GM12878 (cell line): ENCODE data around the gene SPTA1. TPM values are rescaled to one million over a fixed set of nuclear protein-coding genes. Genes with fewer than 3 reads are reported as not detected.

ENCODE experiments used
- ATAC-seq: fragments of 200-7000 bp; cut with Tn5 transposase; 3 replicates; pipeline ENCODE4 v1.9.1; 2020; ENCODE audit warnings: mild to moderate bottlenecking, moderate library complexity
- BruUV-seq: library from RNA; stranded (reverse); fragments of 400-500 nt; replicated peaks from 2 replicates; lab custom pipeline; 2021; lab: Mats Ljungman, UMichigan
- CTCF ChIA-PET: fragments of 300-600 bp; sonication (Branson Sonifier 250); formaldehyde crosslinking; extraction: SDS; loops from one replicate; lab custom pipeline; 2021; ENCODE audit warnings: inconsistent platforms; lab: Yijun Ruan, JAX
- POLR2A ChIA-PET: fragments of 350-600 bp; formaldehyde crosslinking; extraction: SDS; loops from one replicate; lab custom pipeline; 2021; ENCODE audit warnings: inconsistent platforms; lab: Charles Lee
- RAD21 ChIA-PET: fragments of 300-600 bp; sonication (Branson Sonifier 250); formaldehyde crosslinking; loops from one replicate; lab custom pipeline; 2023; ENCODE audit warnings: antibody characterized with exemption; ENCODE audit not compliant: unreplicated experiment; lab: Charles Lee
- SMC1A ChIA-PET: fragments of 300-600 bp; sonication (Branson Sonifier 250); formaldehyde crosslinking; loops from one replicate; lab custom pipeline; 2023; ENCODE audit not compliant: unreplicated experiment, uncharacterized antibody; lab: Charles Lee
- DNase-seq: peaks from one replicate; pipeline ENCODE4 v3.0.0-alpha.2; 2011; ENCODE audit warnings: low read depth, low spot score
- FAIRE-seq: peaks from 3 replicates; lab custom pipeline; 2011; peaks lifted over from hg19 to GRCh38; lab: Jason Lieb, UNC
- H2AFZ ChIP-seq: 2 replicates; pipeline ENCODE4 v1.6.0; 2011; ENCODE audit warnings: low read depth, low read length, control low read depth; ENCODE audit not compliant: control insufficient read depth
- H3K27ac ChIP-seq: 2 replicates; pipeline ENCODE4 v1.5.1; 2011; ENCODE audit warnings: control low read depth; ENCODE audit not compliant: control insufficient read depth, insufficient read depth
- H3K27me3 ChIP-seq, 2 experiments: replicated peaks in 1 of 2; 2 replicates each; pipeline versions ENCODE4 v1.6.0 to v1.6.1; 2011; ENCODE audit warnings: low read length in 1 of 2; ENCODE audit not compliant: control insufficient read depth in 2 of 2, insufficient read depth in 2 of 2
- H3K36me3 ChIP-seq, 2 experiments: 2 replicates each; pipeline ENCODE4 v1.5.1; 2011; ENCODE audit warnings: low read length in 1 of 2; ENCODE audit not compliant: control insufficient read depth in 2 of 2, insufficient read depth in 2 of 2
- H3K4me1 ChIP-seq: 2 replicates; pipeline ENCODE4 v1.6.1; 2011; ENCODE audit warnings: mild to moderate bottlenecking, low read length, moderate library complexity, mixed read lengths; ENCODE audit not compliant: control insufficient read depth, insufficient read depth
- H3K4me2 ChIP-seq: 2 replicates; pipeline ENCODE4 v1.6.0; 2011; ENCODE audit warnings: control low read depth; ENCODE audit not compliant: control insufficient read depth, insufficient read depth
- H3K4me3 ChIP-seq: fragments of 200-600 bp; sonication (generic); 2 replicates; pipeline ENCODE4 v1.5.1; 2016
- H3K79me2 ChIP-seq: 2 replicates; pipeline ENCODE4 v1.6.0; 2011; ENCODE audit warnings: low read length; ENCODE audit not compliant: control insufficient read depth, insufficient read depth
- H3K9ac ChIP-seq: 2 replicates; pipeline ENCODE4 v1.8.0; 2011; ENCODE audit warnings: low read length, control low read depth, mixed read lengths; ENCODE audit not compliant: control insufficient read depth, insufficient read depth
- H3K9me3 ChIP-seq: replicated peaks from 3 replicates; pipeline ENCODE4 v1.5.1; 2011; ENCODE audit warnings: mild to moderate bottlenecking, low read length; ENCODE audit not compliant: control insufficient read depth, insufficient read depth
- H4K20me1 ChIP-seq: 2 replicates; pipeline ENCODE4 v1.6.0; 2011; ENCODE audit not compliant: control insufficient read depth, insufficient read depth
- CEBPB ChIP-seq, 2 experiments: fragments of 150-350 bp in 1 of 2; IDR thresholded peaks; 2 replicates each; pipeline ENCODE4 v1.6.1; 2012 to 2014; ENCODE audit warnings: low read depth in 2 of 2, low read length in 2 of 2, borderline replicate concordance in 1 of 2, inconsistent platforms in 1 of 2
- KAT2A ChIP-seq: conservative IDR thresholded peaks from 2 replicates; pipeline ENCODE4 v1.6.1; 2011; ENCODE audit warnings: low read depth, low read length; ENCODE audit not compliant: control insufficient read depth
- KLF5 ChIP-seq: fragments of 450-650 bp; IDR thresholded peaks from 2 replicates; pipeline ENCODE4 v1.6.1; 2014; ENCODE audit warnings: mild to moderate bottlenecking; ENCODE audit not compliant: partially characterized antibody
- MTA3 ChIP-seq: IDR thresholded peaks from 2 replicates; pipeline ENCODE4 v1.6.1; 2012; ENCODE audit warnings: low read length, inconsistent platforms, borderline replicate concordance
- NFXL1 ChIP-seq: fragments of 450-650 bp; IDR thresholded peaks from 2 replicates; pipeline ENCODE4 v1.6.1; 2017; ENCODE audit warnings: antibody characterized with exemption, mild to moderate bottlenecking, borderline replicate concordance
- NR2C1 ChIP-seq: fragments of 450-650 bp; IDR thresholded peaks from 2 replicates; pipeline ENCODE4 v1.6.1; 2017; ENCODE audit warnings: antibody characterized with exemption, mild to moderate bottlenecking, moderate library complexity
- SP1 ChIP-seq: IDR thresholded peaks from one replicate; pipeline ENCODE4 v1.6.1; 2011; ENCODE audit warnings: low read depth, low read length
- SPI1 ChIP-seq: IDR thresholded peaks from 2 replicates; pipeline ENCODE4 v1.6.1; 2011; ENCODE audit warnings: low read depth, mild to moderate bottlenecking, low read length, moderate library complexity, borderline replicate concordance; ENCODE audit not compliant: insufficient read depth
- ZBTB4 ChIP-seq: fragments of 450-650 bp; formaldehyde crosslinking; IDR thresholded peaks from 2 replicates; pipeline ENCODE4 v1.4.0; 2022; ENCODE audit warnings: mild to moderate bottlenecking, moderate library complexity
- WGBS: methylation state at CpG from one replicate; pipeline ENCODE4 v1.1.6; 2016; ENCODE audit warnings: low lambda C conversion rate; ENCODE audit not compliant: insufficient replicate concordance, insufficient coverage; ENCODE audit errors: missing lambda C conversion rate; 5-methylcytosine and 5-hydroxymethylcytosine counted together
- in situ Hi-C: fragments of 300-500 bp; cut with MboI; formaldehyde crosslinking; loops from 9 replicates; pipeline ENCODE4 v1.14.3; 2018; ENCODE audit warnings: mixed read lengths
- intact Hi-C: fragments of 100-400 bp; cut with micrococcal nuclease; formaldehyde crosslinking; loops from one replicate; pipeline ENCODE4 v1.14.2; 2022; ENCODE audit not compliant: unreplicated experiment
- polyA plus RNA-seq, 11 experiments: library from polyadenylated mRNA; depleted of rRNA in 4 of 11; unstranded in 6 of 11; stranded (reverse) in 5 of 11; fragments of >200 nt; fragmentation: Nextera tagmentation in 4 of 11; fragmentation: Illumina TruSeq in 1 of 11; extraction: Ambion mirVana in 4 of 11; extraction: Trizol in 1 of 11; gene quantifications; 1 replicate in 1 of 11; 2 replicates in 10 of 11; pipeline versions ENCODE4 v1.2.1 to v1.2.3, GENCODE V29; 2011 to 2016; ENCODE audit warnings: inconsistent platforms in 2 of 11, missing spikeins in 2 of 11, low read depth in 1 of 11
- total RNA-seq, 4 experiments: library from RNA; depleted of rRNA in 3 of 4; stranded (reverse); fragments of >200 nt in 3 of 4; fragmentation: Illumina TruSeq in 1 of 4; extraction: Trizol in 1 of 4; gene quantifications; 2 replicates each; pipeline versions ENCODE4 v1.2.1 to v1.2.3, GENCODE V29; 2013 to 2021

SPTA1 gene
- total and polyA plus RNA-seq, 10 of the 15 experiments (the other 5 are each of a cell fraction or from before 2014, with no cell fraction given) = under 0.01 to 0.21 (median 0.12) TPM; not detected in 5

GRCh38 chr1:158731707-158732106 is 45.2 kb upstream of the SPTA1 start:
- H3K4me2 ChIP-seq = no peak overlapping the region
- RAD21 ChIA-PET = no interaction called here
- FAIRE-seq = no peak
- H3K9ac ChIP-seq = no peak overlapping the region
- CTCF ChIA-PET = no interaction called here
- no peaks in the 10 kb centered on the region for H3K36me3 ChIP-seq
- WGBS = 27% methylated on average over 4 of the region's 4 CpGs
- no peak for TF ChIP-seq MTA3
- no peak for TF ChIP-seq ZBTB4 (CRISPR knock-in tag)
- no peak for TF ChIP-seq KAT2A
- no peak for TF ChIP-seq SPI1
- TF ChIP-seq SP1 = no peak
- TF ChIP-seq CEBPB (IDR thresholded peaks at IDR 0.05; ENCODE audit: borderline replicate concordance in 1 of 2, low read depth in 2 of 2, low read length in 2 of 2) = no peak
- TF ChIP-seq NFXL1 = no peak
- TF ChIP-seq KLF5 = no peak
- no peak for TF ChIP-seq NR2C1
- intact Hi-C loops = no loop called here
- H3K4me1 ChIP-seq = no peaks in the 10 kb centered on the region
- H3K79me2 ChIP-seq = no peaks in the 10 kb centered on the region
- ATAC-seq = no peak
- no peaks in the 10 kb centered on the region for H4K20me1 ChIP-seq
- H3K27ac ChIP-seq = no peak overlapping the region
- in situ Hi-C loops = no loop called here
- no TSS peak for BruUV-seq
- no peaks in the 10 kb centered on the region for H3K27me3 ChIP-seq
- H3K9me3 ChIP-seq = no peaks in the 10 kb centered on the region
- no peak overlapping the region for H2AFZ ChIP-seq
- SMC1A ChIA-PET = interaction anchor here (1.7 kb wide), 1 partner anchor 14 kb away, joined by 5 read pairs; no protein-coding TSS in a partner anchor
- no peak for DNase-seq
- no peak overlapping the region for H3K4me3 ChIP-seq
- POLR2A ChIA-PET = no interaction called here
